Adrenal gland (tissue), 5 donors: ENCODE data around the gene NUP62.

Source experiments
- CTCF ChIP-seq, 6 experiments: fragments of 450-650 bp in 4 of 6; fragments of 200-600 bp in 2 of 6; sonication (generic) in 1 of 6; IDR thresholded peaks; 1 replicate in 5 of 6; 2 replicates in 1 of 6; pipeline versions ENCODE4 v1.5.1 to v1.8.0; 2016 to 2021; ENCODE audit warnings: antibody characterized with exemption in 6 of 6, mild to moderate bottlenecking in 2 of 6, moderate library complexity in 1 of 6
- POLR2A ChIP-seq, 2 donors: fragments of 450-650 bp; IDR thresholded peaks; one replicate each; pipeline ENCODE4 v1.6.1; 2017; ENCODE audit warnings: antibody characterized with exemption in 2 of 2, mild to moderate bottlenecking in 2 of 2, moderate library complexity in 1 of 2
- donor health status: DM: no; HTN: no; CAD: no.

- TF ChIP-seq CTCF (IDR thresholded peaks at IDR 0.05), result no peak
- TF ChIP-seq POLR2A (IDR thresholded peaks at IDR 0.05), result no peak
Observed at GRCh38 chr19:49877879-49878743, 51.2 kb downstream of the NUP62 start.
